Measurements from ENCODE around the gene RUSC1.
A peak's percentile ranks its signal among the peaks of the same experiment; 100 is the strongest.

The RUSC1 gene

GRCh38 chr1:155320661-155321617 lies at the start of gene RUSC1:
TSS of gene RUSC1 (plus strand) at chr1:155320894. CDS start at chr1:155321774, 880 bp downstream.
- Mint-ChIP-seq H3K27me3 (no peaks in the 10 kb centered on the region), H3K27ac (peak within 1 kb of the TSS; percentile 52), H3K4me1 (peaks cover 27% of the 10 kb centered on the region), H3K36me3 (peaks cover 3% of the 10 kb centered on the region), H3K9me3 (no peaks in the 10 kb centered on the region), H3K4me3 (peak within 1 kb of the TSS; percentile 77)

DNA sequence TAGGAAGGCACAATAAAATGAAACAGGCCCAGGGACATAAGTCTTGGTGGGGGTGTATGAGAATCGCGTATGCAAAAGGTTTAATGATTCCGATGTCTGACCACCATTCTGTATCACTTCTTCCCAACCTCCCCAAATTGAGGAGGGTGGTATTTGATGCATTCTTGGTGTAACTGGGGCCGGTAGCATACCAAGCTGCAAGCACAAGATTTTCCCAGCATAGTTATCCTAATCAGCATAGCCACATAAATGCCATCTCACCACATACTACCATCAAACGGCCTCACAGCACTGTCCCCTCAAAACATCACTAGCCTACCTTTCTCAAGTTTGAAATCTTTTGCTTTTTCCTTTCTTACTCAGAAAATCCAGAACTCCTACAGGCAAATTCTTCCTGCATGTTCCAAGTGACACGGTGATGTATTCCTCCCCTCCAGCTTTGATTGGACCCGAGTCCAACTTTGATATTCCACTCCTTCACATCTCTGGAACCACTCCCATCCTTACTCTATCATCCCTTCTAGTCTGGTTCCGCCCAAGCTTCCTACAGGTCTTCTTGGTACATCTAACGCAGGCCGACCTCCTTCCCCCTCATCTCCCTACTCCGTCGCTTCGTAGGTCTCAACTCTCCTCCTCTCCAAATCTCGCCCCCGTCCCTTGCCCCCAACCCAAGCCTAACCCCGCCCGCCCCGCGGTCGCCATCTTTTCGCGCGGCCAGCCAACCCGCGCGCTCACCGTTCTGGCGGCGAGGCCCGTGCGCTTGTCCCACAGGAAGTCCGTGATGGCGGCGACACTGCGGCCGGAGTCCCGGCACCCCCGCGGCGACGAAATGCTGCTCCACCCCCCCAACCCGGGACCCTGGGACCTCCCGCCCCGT lies 48.0 kb upstream of the RUSC1 start:
- Mint-ChIP-seq H3K27ac (peak overlapping the region; percentile 67), H3K4me1 (peaks cover 49% of the 10 kb centered on the region)

DNA sequence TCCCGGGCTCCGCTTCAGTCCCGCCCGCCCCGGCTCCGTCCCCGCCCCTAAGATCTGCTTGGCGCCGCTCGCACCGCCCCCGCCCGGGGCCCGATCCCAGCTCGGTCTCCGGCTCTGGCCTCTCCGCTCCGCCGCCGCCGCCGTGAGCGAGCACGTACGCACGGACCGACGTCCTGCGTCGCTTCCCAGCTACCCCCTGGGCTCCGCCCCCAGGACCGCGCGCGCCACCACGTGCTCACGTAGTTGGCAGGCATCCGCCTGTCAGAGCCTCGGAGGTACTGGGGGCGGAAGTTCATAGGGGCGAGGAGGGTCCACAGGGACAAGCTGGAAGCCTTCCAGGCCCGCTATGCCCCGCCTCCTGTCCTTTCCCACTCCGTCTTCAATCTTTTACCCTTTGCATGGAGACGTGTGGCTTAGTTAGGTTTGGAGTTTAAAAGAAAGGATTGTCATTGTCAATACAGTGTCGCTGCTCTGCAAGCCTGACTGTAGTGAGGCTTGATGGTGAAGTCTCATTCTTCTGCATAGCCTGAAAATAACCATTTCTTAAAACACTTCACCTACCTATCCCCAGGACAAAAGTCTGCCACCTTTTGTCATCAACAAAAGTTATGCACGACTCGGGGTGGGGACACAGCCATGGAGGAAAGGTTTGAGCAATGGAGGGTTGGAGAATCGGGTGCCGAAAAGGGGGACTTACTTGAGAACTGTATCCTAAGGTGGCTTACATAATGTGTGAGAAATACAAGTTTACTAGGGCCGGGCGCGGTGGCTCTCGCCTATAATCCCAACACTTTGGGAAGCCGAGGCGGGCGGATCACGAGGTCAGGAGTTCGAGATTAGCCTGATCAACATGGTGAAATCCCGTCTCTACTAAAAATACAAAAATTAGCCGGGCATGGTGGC lies 47.1 kb upstream of the RUSC1 start, which contains the start of gene CLK2:
CLK2 (minus strand) TSS at position 162 of the 903 bp plus-strand sequence. CDS start 2,527 bp downstream, outside the sequence.
- Mint-ChIP-seq H3K36me3 (peaks cover 10% of the 10 kb centered on the region), H3K9me3 (no peaks in the 10 kb centered on the region), H3K27ac (peak within 1 kb of the TSS; percentile 95), H3K27me3 (no peaks in the 10 kb centered on the region), H3K4me1 (peaks cover 53% of the 10 kb centered on the region), H3K4me3 (peak within 1 kb of the TSS; percentile 91)

More for the DNA sequence above, 48.0 kb upstream of the RUSC1 start:
- Mint-ChIP-seq H3K27me3 (no peaks in the 10 kb centered on the region), H3K36me3 (peaks cover 12% of the 10 kb centered on the region), H3K9me3 (no peaks in the 10 kb centered on the region), H3K4me3 (peak overlapping the region; percentile 91)

DNA sequence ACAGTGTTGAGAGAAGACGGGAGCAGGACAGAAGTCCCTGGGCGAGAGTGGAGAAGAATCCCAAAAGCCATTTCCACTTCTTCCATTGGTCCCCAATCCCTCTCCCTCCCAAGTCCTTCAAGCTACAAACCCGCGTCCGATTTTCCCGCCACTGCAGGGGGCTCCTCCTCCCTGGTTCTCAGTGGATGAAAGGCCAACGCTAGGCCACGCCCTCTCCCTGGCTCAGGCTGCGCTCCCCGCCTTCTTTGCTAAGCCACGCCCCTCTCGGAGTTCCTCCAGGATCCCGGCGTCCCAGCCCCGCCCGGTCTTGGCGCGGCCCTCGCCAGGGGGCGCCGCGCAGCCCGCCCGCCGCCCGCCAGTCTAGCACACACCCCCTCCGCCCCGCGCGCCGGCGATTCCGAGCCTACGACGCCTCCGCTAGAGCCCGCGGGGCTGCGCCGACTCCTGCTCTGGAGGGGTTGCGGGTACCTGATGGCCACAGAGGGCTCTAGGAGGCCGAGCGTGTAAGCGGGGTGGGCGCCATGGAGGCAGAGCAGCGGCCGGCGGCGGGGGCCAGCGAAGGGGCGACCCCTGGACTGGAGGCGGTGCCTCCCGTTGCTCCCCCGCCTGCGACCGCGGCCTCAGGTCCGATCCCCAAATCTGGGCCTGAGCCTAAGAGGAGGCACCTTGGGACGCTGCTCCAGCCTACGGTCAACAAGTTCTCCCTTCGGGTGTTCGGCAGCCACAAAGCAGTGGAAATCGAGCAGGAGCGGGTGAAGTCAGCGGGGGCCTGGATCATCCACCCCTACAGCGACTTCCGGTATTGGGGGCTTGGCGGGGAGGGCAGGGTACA lies 43.4 kb upstream of the RUSC1 start, which contains the start of gene HCN3:
HCN3 (plus strand) TSS at position 394 of the 832 bp plus-strand sequence; CDS start at position 522, 128 bp downstream.
- H3K27ac Mint-ChIP-seq, result peak within 1 kb of the TSS; percentile 86

GRCh38 chr1:155277902-155278688 lies 42.6 kb upstream of the RUSC1 start:
- Mint-ChIP-seq H3K9me3 (no peaks in the 10 kb centered on the region), H3K4me3 (peak overlapping the region; percentile 83), H3K27me3 (no peaks in the 10 kb centered on the region), H3K4me1 (peaks cover 30% of the 10 kb centered on the region), H3K36me3 (no peaks in the 10 kb centered on the region), H3K27ac (no peak overlapping the region)

More for the DNA sequence above, 43.4 kb upstream of the RUSC1 start, which contains the start of gene HCN3:
- H3K36me3 Mint-ChIP-seq, result peaks cover 2% of the 10 kb centered on the region
- peak within 1 kb of the TSS; percentile 83 for H3K4me3 Mint-ChIP-seq
- H3K9me3 Mint-ChIP-seq, result no peaks in the 10 kb centered on the region
- peaks cover 35% of the 10 kb centered on the region for H3K4me1 Mint-ChIP-seq
- H3K27me3 Mint-ChIP-seq, result no peaks in the 10 kb centered on the region

DNA sequence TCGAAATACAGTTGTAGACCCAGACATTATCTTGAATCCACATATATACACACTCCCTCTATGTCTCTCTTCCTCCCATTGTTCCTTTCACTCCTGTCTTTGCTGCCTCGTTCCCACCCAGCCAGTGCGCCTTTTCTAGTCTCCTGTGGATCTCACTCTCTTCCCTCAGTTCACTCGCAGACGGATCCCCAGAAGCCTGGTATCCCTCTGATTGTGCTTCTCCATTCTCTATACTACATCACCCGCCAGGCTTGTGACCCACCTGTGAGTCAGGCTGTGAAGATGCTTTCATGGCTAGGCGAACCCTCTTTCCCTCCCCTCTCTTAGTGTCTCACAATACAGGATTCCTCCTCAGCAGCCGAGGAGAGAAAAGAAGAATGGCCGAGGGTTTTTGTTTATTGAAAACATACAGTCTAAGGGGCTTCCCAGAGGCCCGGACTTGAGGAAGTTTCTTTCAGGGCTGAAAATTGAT lies 42.0 kb upstream of the RUSC1 start:
- H3K9me3 Mint-ChIP-seq, result no peaks in the 10 kb centered on the region
- H3K27ac Mint-ChIP-seq, result no peak overlapping the region
- peak overlapping the region; percentile 61 for H3K4me3 Mint-ChIP-seq
- H3K36me3 Mint-ChIP-seq, result no peaks in the 10 kb centered on the region
- H3K4me1 Mint-ChIP-seq, result peaks cover 26% of the 10 kb centered on the region
- H3K27me3 Mint-ChIP-seq, result no peaks in the 10 kb centered on the region

- H3K27ac Mint-ChIP-seq, result no peak overlapping the region
- no peaks in the 10 kb centered on the region for H3K9me3 Mint-ChIP-seq
- peaks cover 24% of the 10 kb centered on the region for H3K4me1 Mint-ChIP-seq
- H3K36me3 Mint-ChIP-seq, result no peaks in the 10 kb centered on the region
- no peaks in the 10 kb centered on the region for H3K27me3 Mint-ChIP-seq
- no peak overlapping the region for H3K4me3 Mint-ChIP-seq
These were observed 41.4 kb upstream of the RUSC1 start for GRCh38 chr1:155279268-155279667.

DNA sequence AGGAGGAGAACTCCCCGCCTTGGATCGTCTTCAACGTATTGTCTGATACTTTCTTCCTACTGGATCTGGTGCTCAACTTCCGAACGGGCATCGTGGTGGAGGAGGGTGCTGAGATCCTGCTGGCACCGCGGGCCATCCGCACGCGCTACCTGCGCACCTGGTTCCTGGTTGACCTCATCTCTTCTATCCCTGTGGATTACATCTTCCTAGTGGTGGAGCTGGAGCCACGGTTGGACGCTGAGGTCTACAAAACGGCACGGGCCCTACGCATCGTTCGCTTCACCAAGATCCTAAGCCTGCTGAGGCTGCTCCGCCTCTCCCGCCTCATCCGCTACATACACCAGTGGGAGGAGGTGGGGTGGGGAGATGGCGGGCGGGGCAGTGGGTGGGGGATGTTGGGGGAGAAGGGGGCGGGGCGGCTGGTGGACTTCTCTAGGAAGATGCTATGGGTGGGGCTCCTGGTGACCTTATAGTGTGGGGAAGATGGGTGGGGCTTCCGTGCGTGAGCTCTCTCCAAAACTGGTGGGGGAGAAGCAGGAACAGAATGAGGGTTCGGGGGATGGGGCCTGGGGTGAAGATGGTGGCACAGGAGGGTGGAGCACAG lies 38.1 kb upstream of the RUSC1 start:
- H3K27me3 Mint-ChIP-seq, result no peaks in the 10 kb centered on the region
- H3K4me3 Mint-ChIP-seq, result no peak overlapping the region
- no peaks in the 10 kb centered on the region for H3K9me3 Mint-ChIP-seq
- H3K4me1 Mint-ChIP-seq, result peaks cover 7% of the 10 kb centered on the region
- no peak overlapping the region for H3K27ac Mint-ChIP-seq
- H3K36me3 Mint-ChIP-seq, result no peaks in the 10 kb centered on the region

- Mint-ChIP-seq H3K4me3 (no peak overlapping the region), H3K9me3 (no peaks in the 10 kb centered on the region), H3K4me1 (no peaks in the 10 kb centered on the region), H3K27me3 (no peaks in the 10 kb centered on the region), H3K27ac (no peak overlapping the region), H3K36me3 (no peaks in the 10 kb centered on the region)
These were observed 36.2 kb upstream of the RUSC1 start for GRCh38 chr1:155284476-155284875.

- Mint-ChIP-seq H3K36me3 (no peaks in the 10 kb centered on the region), H3K27ac (no peak overlapping the region), H3K4me3 (no peak overlapping the region), H3K4me1 (no peaks in the 10 kb centered on the region), H3K9me3 (no peaks in the 10 kb centered on the region), H3K27me3 (no peaks in the 10 kb centered on the region)
These were observed 35.6 kb upstream of the RUSC1 start for GRCh38 chr1:155285063-155285462.

GRCh38 chr1:155285631-155286044 lies 35.1 kb upstream of the RUSC1 start:
- Mint-ChIP-seq H3K27me3 (no peaks in the 10 kb centered on the region), H3K9me3 (no peaks in the 10 kb centered on the region), H3K4me3 (no peak overlapping the region), H3K27ac (no peak overlapping the region), H3K36me3 (no peaks in the 10 kb centered on the region), H3K4me1 (no peaks in the 10 kb centered on the region)

GRCh38 chr1:155286544-155286943 lies 34.1 kb upstream of the RUSC1 start:
- Mint-ChIP-seq H3K27ac (no peak overlapping the region), H3K27me3 (no peaks in the 10 kb centered on the region), H3K4me3 (no peak overlapping the region), H3K4me1 (no peaks in the 10 kb centered on the region), H3K36me3 (no peaks in the 10 kb centered on the region), H3K9me3 (no peaks in the 10 kb centered on the region)

DNA sequence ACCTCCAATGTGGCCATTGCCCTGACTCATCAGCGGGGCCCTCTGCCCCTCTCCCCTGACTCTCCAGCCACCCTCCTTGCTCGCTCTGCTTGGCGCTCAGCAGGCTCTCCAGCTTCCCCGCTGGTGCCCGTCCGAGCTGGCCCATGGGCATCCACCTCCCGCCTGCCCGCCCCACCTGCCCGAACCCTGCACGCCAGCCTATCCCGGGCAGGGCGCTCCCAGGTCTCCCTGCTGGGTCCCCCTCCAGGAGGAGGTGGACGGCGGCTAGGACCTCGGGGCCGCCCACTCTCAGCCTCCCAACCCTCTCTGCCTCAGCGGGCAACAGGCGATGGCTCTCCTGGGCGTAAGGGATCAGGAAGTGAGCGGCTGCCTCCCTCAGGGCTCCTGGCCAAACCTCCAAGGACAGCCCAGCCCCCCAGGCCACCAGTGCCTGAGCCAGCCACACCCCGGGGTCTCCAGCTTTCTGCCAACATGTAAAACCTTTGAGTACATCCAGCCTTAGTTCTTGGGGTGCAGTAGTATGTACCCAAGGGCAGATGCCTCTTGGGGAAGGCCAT lies 32.6 kb upstream of the RUSC1 start:
- H3K27me3 Mint-ChIP-seq, result no peaks in the 10 kb centered on the region

More for the DNA sequence above, 32.6 kb upstream of the RUSC1 start:
- Mint-ChIP-seq H3K9me3 (no peaks in the 10 kb centered on the region), H3K36me3 (no peaks in the 10 kb centered on the region), H3K4me1 (no peaks in the 10 kb centered on the region), H3K27ac (no peak overlapping the region), H3K4me3 (no peak overlapping the region)

All from activated naive CD4-positive, alpha-beta T cell treated with anti-CD3 and anti-CD28 coated beads, Interleukin-2, amount 50 U/mL, for 24 hours (primary cell).